NCI-H2107 treated with DMSO at 0.1 percent for 48 hours (cell line): Measurements from ENCODE around the gene EPDR1.

ENCODE experiments used
- DNase-seq: peaks from one replicate; lab custom pipeline; 2025; ENCODE audit not compliant: unreplicated experiment; lab: John Stamatoyannopoulos, UW

Gene EPDR1

GRCh38 chr7:37920305-37920848 is at the start of gene EPDR1:
Gene EPDR1 (plus strand): TSS chr7:37920640. CDS start chr7:37920940, 300 bp downstream.
- DNase-seq, result peak; percentile 19

- DNase-seq, result no peak
These were observed 38.4 kb upstream of the EPDR1 start for GRCh38 chr7:37882086-37882485.

- no peak for DNase-seq
These were observed 27.1 kb upstream of the EPDR1 start for GRCh38 chr7:37893359-37893758.

- DNase-seq, result no peak
These were observed 25.8 kb upstream of the EPDR1 start for GRCh38 chr7:37894671-37895070.

GRCh38 chr7:37899712-37900247 is 20.7 kb upstream of the EPDR1 start:
- no peak for DNase-seq

- no peak for DNase-seq
These were observed 19.1 kb upstream of the EPDR1 start for GRCh38 chr7:37901236-37901827.

- DNase-seq, result no peak
These were observed 18.4 kb upstream of the EPDR1 start for GRCh38 chr7:37901890-37902524.

- DNase-seq, result no peak
These were observed 12.1 kb upstream of the EPDR1 start for GRCh38 chr7:37908221-37908788.

GRCh38 chr7:37912756-37913155 is 7.7 kb upstream of the EPDR1 start:
- no peak for DNase-seq

GRCh38 chr7:37915438-37915837 is 5.0 kb upstream of the EPDR1 start:
- no peak for DNase-seq

- DNase-seq, result no peak
These were observed 4.3 kb upstream of the EPDR1 start for GRCh38 chr7:37916017-37916672.

- DNase-seq, result no peak
These were observed 3.5 kb upstream of the EPDR1 start, which contains the start of gene SFRP4 for GRCh38 chr7:37916673-37917660. Gene SFRP4 (minus strand): TSS chr7:37916817. CDS start chr7:37916537, 280 bp downstream.

GRCh38 chr7:37918526-37918925 is 1.9 kb upstream of the EPDR1 start:
- DNase-seq, result no peak

- DNase-seq, result no peak
These were observed 687 bp downstream of the EPDR1 start for GRCh38 chr7:37920849-37921805.

- DNase-seq, result no peak
These were observed 1.4 kb downstream of the EPDR1 start for GRCh38 chr7:37921876-37922275.

GRCh38 chr7:37923996-37924395 is 3.6 kb downstream of the EPDR1 start:
- no peak for DNase-seq

GRCh38 chr7:37924491-37925041 is 4.1 kb downstream of the EPDR1 start:
- DNase-seq, result no peak

- no peak for DNase-seq
These were observed 5.2 kb downstream of the EPDR1 start for GRCh38 chr7:37925620-37926019.
